GM23338 (cell line): Measurements from ENCODE around the gene MYF6. TPM values are rescaled to one million over a fixed set of nuclear protein-coding genes. Genes with fewer than 3 reads are reported as not detected.

Experiments used
- ATAC-seq: fragments of 200-7000 bp; cut with Tn5 transposase; 3 replicates; pipeline ENCODE4 v1.9.1; 2020
- DNase-seq: peaks from one replicate; pipeline ENCODE4 v3.0.0-alpha.2; 2015; ENCODE audit warnings: low spot score
- H2AFZ ChIP-seq: fragments of 200-600 bp; sonication (generic); 2 replicates; pipeline ENCODE4 v1.8.0; 2016; ENCODE audit warnings: antibody characterized with exemption, mild to moderate bottlenecking, moderate library complexity
- H3F3A ChIP-seq: fragments of 200-600 bp; sonication (generic); replicated peaks from 2 replicates; pipeline ENCODE4 v1.8.0; 2017; ENCODE audit warnings: antibody characterized with exemption, mixed run types, low read depth
- H3K27ac ChIP-seq: fragments of 200-600 bp; sonication (generic); 2 replicates; pipeline ENCODE4 v1.6.1; 2016; ENCODE audit warnings: low read depth
- H3K27me3 ChIP-seq: fragments of 200-600 bp; sonication (generic); 2 replicates; pipeline ENCODE4 v1.8.0; 2016; ENCODE audit warnings: mild to moderate bottlenecking, mixed run types, moderate library complexity; ENCODE audit not compliant: insufficient read depth
- H3K36me3 ChIP-seq: fragments of 200-600 bp; sonication (generic); 2 replicates; pipeline ENCODE4 v1.8.0; 2016; ENCODE audit warnings: mild to moderate bottlenecking; ENCODE audit not compliant: insufficient read depth
- H3K4me1 ChIP-seq: fragments of 200-600 bp; sonication (generic); 2 replicates; pipeline ENCODE4 v1.8.0; 2016; ENCODE audit warnings: mild to moderate bottlenecking, moderate library complexity; ENCODE audit not compliant: insufficient read depth
- H3K4me2 ChIP-seq: fragments of 200-600 bp; sonication (generic); 2 replicates; pipeline ENCODE4 v1.7.1; 2017; ENCODE audit warnings: mixed run types
- H3K4me3 ChIP-seq: fragments of 200-600 bp; sonication (generic); 2 replicates; pipeline ENCODE4 v1.6.1; 2016; ENCODE audit warnings: mixed run types
- H3K79me2 ChIP-seq: fragments of 200-600 bp; sonication (generic); replicated peaks from 2 replicates; pipeline ENCODE4 v1.8.0; 2017; ENCODE audit warnings: mild to moderate bottlenecking; ENCODE audit not compliant: insufficient read depth
- H3K9me2 ChIP-seq: fragments of 200-600 bp; sonication (generic); 2 replicates; pipeline ENCODE4 v1.8.0; 2017; ENCODE audit not compliant: insufficient read depth
- H4K20me1 ChIP-seq: fragments of 200-600 bp; sonication (generic); replicated peaks from 2 replicates; pipeline ENCODE4 v1.8.0; 2017; ENCODE audit warnings: mild to moderate bottlenecking; ENCODE audit not compliant: insufficient read depth
- H3K27ac Mint-ChIP-seq: 2 replicates; pipeline ENCODE4 v1.8.0; 2020; ENCODE audit warnings: inconsistent platforms, mild to moderate bottlenecking, moderate library complexity, mixed read lengths
- H3K27me3 Mint-ChIP-seq: 3 replicates; pipeline ENCODE4 v1.8.0; 2022; ENCODE audit warnings: low read depth, mild to moderate bottlenecking, moderate library complexity, mixed read lengths, inconsistent platforms; ENCODE audit not compliant: insufficient read depth, poor library complexity
- H3K36me3 Mint-ChIP-seq: 3 replicates; pipeline ENCODE4 v1.8.0; 2021; ENCODE audit warnings: low read depth, mild to moderate bottlenecking, inconsistent platforms, moderate library complexity, mixed read lengths
- H3K4me1 Mint-ChIP-seq: 3 replicates; pipeline ENCODE4 v1.8.0; 2020; ENCODE audit warnings: mild to moderate bottlenecking, inconsistent platforms, mixed read lengths
- H3K4me3 Mint-ChIP-seq: 3 replicates; pipeline ENCODE4 v1.8.0; 2021; ENCODE audit warnings: moderate library complexity, mild to moderate bottlenecking, inconsistent platforms, mixed read lengths
- H3K9me3 Mint-ChIP-seq: 3 replicates; pipeline ENCODE4 v1.8.0; 2020; ENCODE audit warnings: moderate library complexity, mild to moderate bottlenecking, inconsistent platforms, mixed read lengths
- CREB1 ChIP-seq: fragments of 250-450 bp; sonication (Bioruptor Pico); IDR thresholded peaks from 2 replicates; pipeline ENCODE4 v1.5.0; 2020; ENCODE audit warnings: low read depth, mild to moderate bottlenecking, moderate library complexity
- EZH2phosphoT487 ChIP-seq: fragments of 200-600 bp; sonication (generic); IDR thresholded peaks from one replicate; pipeline ENCODE4 v1.8.1; 2018; ENCODE audit warnings: antibody characterized with exemption; ENCODE audit not compliant: unreplicated experiment
- JUNB ChIP-seq: IDR thresholded peaks from one replicate; pipeline ENCODE4 v1.6.1; 2016; ENCODE audit warnings: antibody characterized with exemption; ENCODE audit not compliant: unreplicated experiment
- NANOG ChIP-seq: IDR thresholded peaks from 2 replicates; pipeline ENCODE4 v1.6.1; 2016; ENCODE audit warnings: antibody characterized with exemption, borderline replicate concordance
- POLR2AphosphoS5 ChIP-seq: IDR thresholded peaks from 2 replicates; pipeline ENCODE4 v1.6.1; 2016; ENCODE audit warnings: antibody characterized with exemption, low read depth
- ZNF114 ChIP-seq: fragments of 250-450 bp; sonication (Bioruptor Pico); IDR thresholded peaks from 2 replicates; pipeline ENCODE4 v1.5.0; 2020; ENCODE audit warnings: mild to moderate bottlenecking, moderate library complexity
- ZNF331 ChIP-seq: fragments of 250-450 bp; sonication (Bioruptor Pico); IDR thresholded peaks from 2 replicates; pipeline ENCODE4 v1.5.0; 2020; ENCODE audit warnings: low read depth, mild to moderate bottlenecking, moderate library complexity
- ZNF462 ChIP-seq: fragments of 250-450 bp; sonication (Bioruptor Pico); IDR thresholded peaks from 2 replicates; pipeline ENCODE4 v1.5.0; 2020; ENCODE audit warnings: mild to moderate bottlenecking, moderate library complexity
- polyA plus RNA-seq: library from polyadenylated mRNA; unstranded; fragments of >200 nt; fragmentation: Nextera tagmentation; extraction: Ambion mirVana; gene quantifications from 2 replicates; pipeline ENCODE4 v1.2.1, GENCODE V29; 2016
- total RNA-seq: library from RNA; depleted of rRNA; stranded (reverse); fragments of >200 nt; shearing (Covaris generic); gene quantifications from 2 replicates; pipeline ENCODE4 v1.2.3, GENCODE V29; 2014
- TF ChIP-seq, protein P1 (sequence below): IDR thresholded peaks from 2 replicates; pipeline ENCODE4 v1.6.1; 2016; ENCODE audit warnings: antibody characterized with exemption
- TF ChIP-seq, protein P2 (sequence below), 2 experiments: fragments of 200-600 bp in 1 of 2; sonication (generic) in 1 of 2; conservative IDR thresholded peaks; 2 replicates each; pipeline versions ENCODE4 v1.5.1 to v1.6.1; 2016 to 2017; ENCODE audit warnings: antibody characterized with exemption in 2 of 2, low read depth in 2 of 2, mild to moderate bottlenecking in 2 of 2, moderate library complexity in 1 of 2

The MYF6 gene
- total and polyA plus RNA-seq, 2 experiments from 2014 or later: not detected

GRCh38 chr12:80698256-80698655, 9.2 kb upstream of the MYF6 start:
- Histone ChIP-seq H3K4me2 (no peak overlapping the region), H3K79me2 (no peaks in the 10 kb centered on the region), H3K27ac (no peak overlapping the region), H3K4me1 (peaks cover 5% of the 10 kb centered on the region; the same call in 1 of the 2 replicates), H3F3A (no peaks in the 10 kb centered on the region), H4K20me1 (no peaks in the 10 kb centered on the region), H3K27me3 (peaks cover 15% of the 10 kb centered on the region), H3K36me3 (no peaks in the 10 kb centered on the region), H3K9me2 (no peaks in the 10 kb centered on the region), H2AFZ (no peak overlapping the region), H3K4me3 (no peak overlapping the region)
- H3K4me3 Mint-ChIP-seq: no peak overlapping the region
- H3K27ac Mint-ChIP-seq: no peak overlapping the region
- H3K9me3 Mint-ChIP-seq: no peaks in the 10 kb centered on the region
- ATAC-seq: no peak
- peaks cover 16% of the 10 kb centered on the region for H3K4me1 Mint-ChIP-seq
- no peaks in the 10 kb centered on the region for H3K27me3 Mint-ChIP-seq
- no peaks in the 10 kb centered on the region for H3K36me3 Mint-ChIP-seq
- no peak for TF ChIP-seq NANOG
- TF ChIP-seq JUNB: no peak
- TF ChIP-seq, protein P1, sequence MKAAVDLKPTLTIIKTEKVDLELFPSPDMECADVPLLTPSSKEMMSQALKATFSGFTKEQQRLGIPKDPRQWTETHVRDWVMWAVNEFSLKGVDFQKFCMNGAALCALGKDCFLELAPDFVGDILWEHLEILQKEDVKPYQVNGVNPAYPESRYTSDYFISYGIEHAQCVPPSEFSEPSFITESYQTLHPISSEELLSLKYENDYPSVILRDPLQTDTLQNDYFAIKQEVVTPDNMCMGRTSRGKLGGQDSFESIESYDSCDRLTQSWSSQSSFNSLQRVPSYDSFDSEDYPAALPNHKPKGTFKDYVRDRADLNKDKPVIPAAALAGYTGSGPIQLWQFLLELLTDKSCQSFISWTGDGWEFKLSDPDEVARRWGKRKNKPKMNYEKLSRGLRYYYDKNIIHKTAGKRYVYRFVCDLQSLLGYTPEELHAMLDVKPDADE: no peak
- TF ChIP-seq, protein P2, sequence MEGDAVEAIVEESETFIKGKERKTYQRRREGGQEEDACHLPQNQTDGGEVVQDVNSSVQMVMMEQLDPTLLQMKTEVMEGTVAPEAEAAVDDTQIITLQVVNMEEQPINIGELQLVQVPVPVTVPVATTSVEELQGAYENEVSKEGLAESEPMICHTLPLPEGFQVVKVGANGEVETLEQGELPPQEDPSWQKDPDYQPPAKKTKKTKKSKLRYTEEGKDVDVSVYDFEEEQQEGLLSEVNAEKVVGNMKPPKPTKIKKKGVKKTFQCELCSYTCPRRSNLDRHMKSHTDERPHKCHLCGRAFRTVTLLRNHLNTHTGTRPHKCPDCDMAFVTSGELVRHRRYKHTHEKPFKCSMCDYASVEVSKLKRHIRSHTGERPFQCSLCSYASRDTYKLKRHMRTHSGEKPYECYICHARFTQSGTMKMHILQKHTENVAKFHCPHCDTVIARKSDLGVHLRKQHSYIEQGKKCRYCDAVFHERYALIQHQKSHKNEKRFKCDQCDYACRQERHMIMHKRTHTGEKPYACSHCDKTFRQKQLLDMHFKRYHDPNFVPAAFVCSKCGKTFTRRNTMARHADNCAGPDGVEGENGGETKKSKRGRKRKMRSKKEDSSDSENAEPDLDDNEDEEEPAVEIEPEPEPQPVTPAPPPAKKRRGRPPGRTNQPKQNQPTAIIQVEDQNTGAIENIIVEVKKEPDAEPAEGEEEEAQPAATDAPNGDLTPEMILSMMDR (conservative IDR thresholded peaks at IDR 0.05; ENCODE audit: low read depth in 2 of 2): no peak
- TF ChIP-seq POLR2AphosphoS5: no peak
- no peak for DNase-seq

GRCh38 chr12:80698847-80699542, 8.4 kb upstream of the MYF6 start:
- Histone ChIP-seq H3K79me2 (no peaks in the 10 kb centered on the region), H3K4me3 (no peak overlapping the region), H3F3A (no peaks in the 10 kb centered on the region), H3K36me3 (no peaks in the 10 kb centered on the region), H2AFZ (no peak overlapping the region), H3K4me1 (peaks cover 10% of the 10 kb centered on the region; the same call in 1 of the 2 replicates), H3K27ac (no peak overlapping the region), H4K20me1 (no peaks in the 10 kb centered on the region), H3K9me2 (no peaks in the 10 kb centered on the region), H3K27me3 (peaks cover 22% of the 10 kb centered on the region), H3K4me2 (no peak overlapping the region)
- no peak overlapping the region for H3K4me3 Mint-ChIP-seq
- no peak overlapping the region for H3K27ac Mint-ChIP-seq
- H3K27me3 Mint-ChIP-seq: no peaks in the 10 kb centered on the region
- H3K4me1 Mint-ChIP-seq: peaks cover 20% of the 10 kb centered on the region
- H3K36me3 Mint-ChIP-seq: no peaks in the 10 kb centered on the region
- H3K9me3 Mint-ChIP-seq: no peaks in the 10 kb centered on the region
- DNase-seq: no peak
- no peak for ATAC-seq
- no peak for TF ChIP-seq CREB1
- TF ChIP-seq EZH2phosphoT487: no peak
- no peak for TF ChIP-seq ZNF331 (CRISPR knock-in tag)
- TF ChIP-seq ZNF114 (CRISPR knock-in tag): no peak
- no peak for TF ChIP-seq ZNF462
- TF ChIP-seq, protein P2 (conservative IDR thresholded peaks at IDR 0.05; ENCODE audit: low read depth in 2 of 2): no peak
- TF ChIP-seq JUNB: no peak
